GM21529 (cell line): ENCODE measurements around the gene MRPS33.
"Not testable (repeated sequence)": the region's sequence is repeated elsewhere in the genome, so short reads cannot be mapped to it uniquely, and the experiment has no call there.

Source experiments
- ATAC-seq: cut with Tn5 transposase; IDR thresholded peaks from one replicate; pipeline ENCODE4 v1.9.1; 2021; ENCODE audit not compliant: unreplicated experiment

Gene MRPS33

DNA sequence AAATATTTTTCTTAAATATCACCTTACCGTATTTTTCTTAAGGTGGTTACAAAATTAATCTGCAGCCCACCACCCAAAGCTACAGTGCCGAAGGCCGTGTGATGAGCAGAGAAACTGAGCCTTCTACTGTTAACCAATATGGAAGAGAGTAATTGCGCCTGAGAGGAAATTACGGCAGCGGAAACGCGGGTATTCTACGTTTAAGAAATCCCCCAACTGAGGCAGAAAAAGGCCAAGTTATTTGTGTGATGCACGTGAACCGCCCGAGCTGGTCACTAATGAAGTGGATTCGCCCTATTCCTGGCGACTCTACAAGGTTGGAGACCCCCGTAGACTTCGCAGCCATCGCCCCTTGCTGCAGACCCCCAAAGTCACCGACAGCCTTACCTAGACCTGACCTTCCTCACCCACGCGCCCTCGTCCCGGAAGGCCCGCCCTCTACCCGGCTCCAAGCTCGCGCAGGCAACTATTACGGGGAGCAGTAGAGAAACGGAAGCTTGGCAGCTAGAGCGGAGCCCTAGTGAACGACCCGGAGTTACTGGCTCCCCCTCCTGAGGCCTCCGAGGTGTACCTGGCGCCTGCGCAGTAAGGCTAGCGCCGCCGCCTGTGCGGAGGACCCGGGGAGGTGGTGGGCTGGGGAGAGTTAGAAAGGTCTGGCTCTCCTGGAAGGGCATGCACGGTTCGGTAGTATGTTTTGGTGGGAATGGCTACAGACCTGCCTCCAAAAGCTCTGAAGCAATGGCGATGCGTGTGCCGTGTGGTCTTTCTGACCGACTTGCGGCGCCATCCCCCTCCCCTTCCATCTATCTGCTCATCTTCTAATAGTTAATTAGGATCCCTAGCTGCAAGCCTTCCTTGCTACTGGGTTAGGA, at the start of gene MRPS33:
Gene MRPS33, minus strand, starts transcription at position 429 of the 872 bp plus-strand sequence. CDS start 4,319 bp downstream, outside the sequence.
- peak; percentile 98 for ATAC-seq

DNA sequence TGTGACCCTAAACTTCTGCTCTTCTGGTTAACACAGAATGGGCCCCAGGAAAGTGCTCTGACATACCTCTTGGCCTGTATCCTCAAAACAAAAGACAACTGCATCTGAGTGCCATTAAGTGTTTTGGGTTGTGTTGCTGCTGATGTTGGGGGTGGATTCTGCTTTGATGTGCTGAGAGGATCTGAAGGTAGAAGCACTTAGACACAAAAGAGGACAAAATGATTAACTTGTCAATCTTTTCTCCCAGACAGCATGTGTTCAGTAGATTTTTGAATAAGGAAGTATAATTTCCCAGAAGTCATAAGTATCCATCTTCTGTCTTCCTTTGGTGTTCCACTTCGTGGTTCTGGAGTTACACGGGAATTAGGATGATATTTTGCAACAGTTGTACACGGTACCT, 43.0 kb upstream of the MRPS33 start:
- no peak for ATAC-seq

DNA sequence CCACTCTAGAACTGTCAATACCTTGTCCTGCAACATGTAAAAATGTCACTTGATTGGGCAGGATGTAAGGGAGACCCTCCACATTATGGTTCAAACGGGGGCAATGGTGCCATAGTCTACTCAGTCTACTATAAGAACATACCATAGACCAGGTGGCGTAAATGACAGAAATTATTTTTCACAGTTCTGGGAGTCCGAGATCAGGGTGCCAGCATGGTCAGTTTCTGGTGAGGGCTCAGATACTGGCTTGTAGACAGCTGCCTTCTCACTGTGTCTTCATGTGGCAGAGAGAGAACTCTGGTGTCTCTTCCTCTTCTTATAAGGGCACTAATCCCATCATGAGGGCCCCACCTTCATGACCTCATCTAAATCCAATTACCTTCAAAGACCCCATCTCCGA, 40.4 kb upstream of the MRPS33 start:
- no peak for ATAC-seq

DNA sequence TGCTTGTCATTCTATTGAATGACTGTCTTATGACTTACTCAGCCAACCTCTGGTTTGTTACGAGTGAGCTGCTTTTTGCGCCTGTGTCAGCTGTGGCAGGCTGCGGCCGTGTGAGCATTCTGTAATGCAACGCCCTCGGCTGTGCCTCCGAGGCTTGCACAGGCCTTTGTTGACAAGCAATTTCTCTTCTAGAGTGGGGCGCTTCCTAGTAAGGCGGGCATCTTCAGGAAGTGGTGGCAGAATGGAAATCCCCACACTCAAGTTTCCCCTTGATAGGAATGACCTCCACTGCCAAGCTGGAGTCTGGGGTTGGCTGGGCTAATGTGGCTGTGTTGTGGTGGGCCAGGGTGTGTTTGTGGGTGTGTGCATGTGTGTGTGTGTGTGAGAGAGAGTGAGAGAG, 38.9 kb upstream of the MRPS33 start:
- ATAC-seq, result no peak

DNA sequence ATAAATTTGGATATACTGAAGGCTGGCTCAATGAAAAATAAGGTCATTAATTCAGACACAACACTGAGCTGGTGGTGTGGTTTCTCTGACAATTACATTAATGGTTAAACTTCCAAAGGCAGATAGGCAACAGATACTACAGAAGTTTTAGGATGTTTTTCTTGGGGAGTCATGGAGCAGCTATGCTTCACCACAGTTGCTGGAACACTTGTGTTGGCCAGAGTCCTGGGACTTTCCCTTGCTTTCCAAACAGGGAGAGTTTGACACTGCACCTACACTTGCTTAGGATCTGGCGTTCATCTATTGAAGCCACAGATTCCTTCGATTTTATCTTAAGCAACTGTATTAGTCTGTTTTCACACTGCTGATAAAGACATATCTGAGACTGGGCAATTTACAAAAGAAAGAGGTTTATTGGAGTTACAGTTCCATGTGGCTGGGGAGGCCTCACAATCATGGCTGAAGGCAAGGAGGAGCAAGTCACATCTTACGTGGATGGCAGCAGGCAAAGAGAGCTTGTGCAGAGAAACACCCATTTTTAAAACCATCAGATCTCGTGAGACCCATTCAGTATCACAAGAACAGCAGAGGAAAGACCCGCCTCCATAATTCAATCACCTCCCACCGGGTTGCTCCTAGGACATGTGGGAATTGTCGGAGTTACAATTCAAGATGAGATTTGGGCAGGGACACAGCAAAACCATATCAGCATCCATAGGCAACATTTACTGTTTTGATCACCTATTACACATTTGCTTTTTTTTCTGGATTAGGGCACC, 31.3 kb upstream of the MRPS33 start:
- no peak for ATAC-seq

DNA sequence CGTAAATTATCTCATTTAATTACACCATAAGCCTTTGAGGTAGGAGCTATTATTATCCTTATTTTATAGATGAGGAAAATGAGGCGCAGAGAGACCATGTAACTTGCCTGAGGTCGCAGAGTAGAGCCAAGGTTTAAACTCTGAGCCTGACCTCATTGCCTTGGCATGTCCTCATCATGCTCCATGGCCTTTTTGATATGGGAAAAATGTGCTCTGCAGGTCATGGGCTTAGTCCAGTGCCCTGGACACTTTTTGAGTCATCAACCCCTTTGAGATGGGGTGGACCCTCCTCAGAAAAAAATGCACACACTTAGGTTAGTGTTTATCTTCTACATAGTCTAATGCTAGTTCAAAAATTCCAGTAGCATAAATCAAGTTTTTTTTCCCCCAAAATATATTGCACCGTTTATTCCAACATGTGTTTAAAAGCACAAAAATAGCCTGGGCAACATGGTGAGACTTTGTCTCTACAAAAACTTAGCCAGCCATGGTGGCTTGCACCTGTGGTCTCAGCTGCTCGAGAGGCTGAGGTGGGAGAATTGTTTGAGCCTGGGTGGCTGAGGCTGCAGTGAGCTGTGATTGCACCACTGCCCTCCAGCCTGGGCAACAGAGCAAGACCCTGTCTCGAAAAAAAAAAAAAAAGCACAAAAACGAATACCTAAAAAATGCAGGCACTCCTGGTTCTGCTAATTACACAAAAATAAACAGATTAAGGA, 30.5 kb upstream of the MRPS33 start:
- ATAC-seq, result no peak

DNA sequence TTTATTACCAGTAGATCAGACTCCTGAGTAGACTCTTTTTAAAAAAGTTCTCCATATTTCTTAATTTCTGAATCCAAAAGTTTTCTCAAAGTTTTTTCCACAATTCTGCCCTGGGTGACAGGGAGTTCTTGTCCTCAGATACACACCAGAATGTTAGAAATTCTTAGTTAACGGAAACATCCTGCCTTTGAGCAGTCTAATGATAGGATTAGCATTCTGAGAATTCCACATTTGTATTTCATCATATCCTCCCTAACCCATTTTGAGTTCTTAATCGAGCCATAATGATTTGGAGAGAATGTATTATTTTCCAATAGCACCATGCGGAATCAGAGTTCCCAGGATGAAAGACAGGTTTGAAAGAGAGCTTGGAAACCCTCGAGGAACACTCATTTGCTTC, 28.9 kb upstream of the MRPS33 start:
- ATAC-seq, result no peak

DNA sequence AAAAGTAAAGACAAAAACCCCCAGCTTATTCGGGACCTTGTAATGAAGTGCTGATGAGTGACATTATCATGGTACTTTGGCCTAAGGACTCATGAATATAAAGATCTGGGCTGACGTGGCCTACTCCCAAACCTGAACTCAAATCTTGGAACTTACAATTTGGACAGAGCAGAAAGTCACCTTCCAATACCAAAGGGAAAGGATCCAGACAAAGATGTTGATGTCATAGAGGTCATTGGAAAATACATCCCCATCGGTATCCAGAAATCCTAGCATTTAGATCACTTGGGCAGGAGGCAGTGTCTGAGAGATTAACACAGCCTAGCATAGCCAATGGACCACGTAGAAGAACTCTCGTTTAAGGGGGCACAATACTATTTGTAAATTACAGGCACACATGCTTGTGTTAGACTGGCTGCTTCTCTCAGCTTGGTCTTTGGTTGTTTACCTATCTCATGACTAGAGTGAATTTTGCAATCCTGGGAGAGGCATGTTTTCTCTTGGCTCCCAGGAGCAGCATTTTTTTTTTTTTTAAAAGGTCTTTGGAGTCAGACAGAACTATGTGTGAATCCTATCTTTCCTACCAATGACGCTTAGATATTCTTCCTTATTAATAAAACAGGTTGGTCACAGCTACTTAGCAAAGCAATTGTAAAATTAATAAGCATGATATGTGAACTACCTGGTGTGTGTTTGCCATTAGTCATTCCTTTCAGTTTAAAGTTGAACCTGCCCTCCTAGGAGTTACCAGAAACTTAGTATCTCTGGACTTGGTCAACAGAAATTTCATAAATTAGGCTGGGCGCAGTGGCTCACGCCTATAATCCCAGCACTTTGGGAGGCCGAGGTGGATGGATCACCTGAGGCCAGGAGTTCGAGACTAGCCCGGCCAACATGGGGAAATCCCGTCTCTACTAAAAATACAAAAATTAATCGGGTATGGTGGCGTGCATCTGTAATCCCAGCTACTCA, 27.8 kb upstream of the MRPS33 start:
- ATAC-seq, result no peak

DNA sequence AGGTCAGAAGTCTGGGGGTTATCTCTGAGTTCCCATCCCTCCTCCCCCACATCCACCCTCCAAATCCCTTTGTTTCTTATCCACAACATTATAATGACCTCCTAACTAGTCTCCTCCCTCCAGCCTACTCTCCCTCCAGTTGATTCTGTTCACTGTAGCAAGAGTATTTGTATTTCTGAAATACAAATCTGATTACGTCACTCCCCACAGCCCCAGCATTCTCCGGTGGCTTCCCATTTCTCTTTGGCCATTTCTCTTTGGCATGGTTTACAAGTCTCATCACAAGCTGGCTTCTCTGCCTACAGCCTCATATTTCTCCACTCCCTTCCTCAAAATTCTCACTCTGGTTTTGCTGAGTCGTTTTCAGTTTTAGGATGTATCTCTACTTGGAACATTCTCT, 24.6 kb upstream of the MRPS33 start:
- ATAC-seq, result no peak

DNA sequence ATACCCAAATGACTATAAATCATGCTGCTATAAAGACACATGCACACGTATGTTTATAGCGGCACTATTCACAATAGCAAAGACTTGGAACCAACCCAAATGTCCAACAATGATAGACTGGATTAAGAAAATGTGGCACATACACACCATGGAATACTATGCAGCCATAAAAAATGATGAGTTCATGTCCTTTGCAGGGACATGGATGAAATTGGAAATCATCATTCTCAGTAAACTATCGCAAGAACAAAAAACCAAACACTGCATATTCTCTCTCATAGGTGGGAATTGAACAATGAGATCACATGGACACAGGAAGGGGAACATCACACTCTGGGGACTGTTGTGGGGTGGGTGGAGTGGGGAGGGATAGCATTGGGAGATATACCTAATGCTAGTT, 23.3 kb upstream of the MRPS33 start:
- not testable (repeated sequence) for ATAC-seq

DNA sequence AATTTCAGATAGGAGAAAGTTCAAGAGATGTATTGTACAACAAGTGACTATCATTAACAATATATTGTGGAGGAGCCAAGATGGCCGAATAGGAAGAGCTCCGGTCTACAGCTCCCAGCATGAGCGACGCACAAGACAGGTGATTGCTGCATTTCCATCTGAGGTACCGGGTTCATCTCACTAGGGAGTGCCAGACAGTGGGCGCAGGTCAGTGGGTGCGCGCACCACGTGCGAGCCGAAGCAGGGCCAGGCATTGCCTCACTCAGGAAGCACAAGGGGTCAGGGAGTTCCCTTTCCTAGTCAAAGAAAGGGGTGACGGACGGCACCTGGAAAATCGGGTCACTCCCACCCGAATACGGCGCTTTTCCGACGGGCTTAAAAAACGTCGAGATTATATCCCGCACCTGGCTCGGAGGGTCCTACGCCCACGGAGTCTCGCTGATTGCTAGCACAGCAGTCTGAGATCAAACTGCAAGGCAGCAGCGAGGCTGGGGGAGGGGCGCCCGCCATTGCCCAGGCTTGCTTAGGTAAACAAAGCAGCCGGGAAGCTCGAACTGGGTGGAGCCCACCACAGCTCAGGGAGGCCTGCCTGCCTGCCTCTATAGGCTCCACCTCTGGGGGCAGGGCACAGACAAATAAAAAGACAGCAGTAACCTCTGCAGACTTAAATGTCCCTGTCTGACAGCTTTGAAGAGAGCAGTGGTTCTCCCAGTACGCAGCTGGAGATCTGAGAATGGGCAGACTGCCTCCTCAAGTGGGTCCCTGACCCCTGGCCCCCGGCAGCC, 18.0 kb upstream of the MRPS33 start:
- not testable (repeated sequence) for ATAC-seq

DNA sequence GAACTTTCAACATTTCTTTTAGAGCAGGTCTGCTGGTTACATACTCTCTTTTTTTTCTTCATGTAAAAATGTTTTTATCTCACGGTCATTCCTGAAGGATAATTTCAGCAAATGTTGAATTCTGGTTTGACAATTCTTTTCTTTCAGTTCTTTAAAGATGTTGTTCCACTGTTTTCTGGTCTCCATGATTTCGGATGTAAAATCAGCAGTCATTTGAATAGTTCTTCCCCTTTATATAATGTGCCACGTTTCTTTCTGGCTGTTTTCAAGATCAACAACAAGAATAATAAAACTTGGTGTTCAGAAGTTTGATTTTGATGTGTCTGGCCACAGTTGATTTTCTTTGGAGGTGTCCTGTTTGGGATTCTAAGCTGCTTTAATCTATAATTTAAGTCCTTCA, 14.0 kb upstream of the MRPS33 start:
- ATAC-seq, result no peak

DNA sequence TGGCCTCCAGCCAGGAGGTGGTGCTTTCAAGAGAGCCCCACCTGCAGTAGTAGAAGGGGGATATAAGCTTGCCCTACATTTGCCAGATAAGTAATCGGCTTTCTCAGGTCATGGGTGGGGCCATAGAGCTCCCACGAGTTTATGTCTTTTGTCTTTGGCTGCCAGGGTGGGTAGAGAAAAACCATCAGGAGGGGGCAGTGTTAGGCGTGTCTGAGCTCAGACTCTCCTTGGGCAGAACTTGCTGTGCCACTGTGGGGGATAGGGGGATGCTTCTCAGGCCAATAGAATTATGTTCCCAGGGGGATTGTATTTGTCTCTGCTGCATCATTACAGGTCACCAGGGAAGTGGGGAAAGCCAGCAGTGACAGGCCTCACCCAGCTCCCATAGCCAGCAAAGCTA, 12.3 kb upstream of the MRPS33 start:
- no peak for ATAC-seq

DNA sequence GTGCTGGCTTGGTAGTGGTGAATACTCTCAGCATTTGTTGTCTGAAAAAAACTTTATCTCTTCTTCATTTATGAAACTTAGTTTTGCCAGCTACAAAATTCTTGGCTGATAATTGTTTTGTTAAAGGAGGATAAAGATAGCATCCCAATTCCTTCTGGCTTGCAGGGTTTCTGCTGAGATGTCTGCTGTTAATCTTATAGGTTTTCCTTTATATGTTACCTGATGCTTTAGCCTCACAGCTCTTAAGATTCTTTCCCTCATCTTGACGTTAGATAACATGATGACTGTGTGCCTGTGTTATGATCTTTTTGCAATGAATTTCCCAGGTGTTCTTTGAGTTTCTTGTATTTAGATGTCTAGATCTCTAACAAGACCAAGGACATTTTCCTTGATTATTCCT, 9.9 kb upstream of the MRPS33 start:
- no peak for ATAC-seq

DNA sequence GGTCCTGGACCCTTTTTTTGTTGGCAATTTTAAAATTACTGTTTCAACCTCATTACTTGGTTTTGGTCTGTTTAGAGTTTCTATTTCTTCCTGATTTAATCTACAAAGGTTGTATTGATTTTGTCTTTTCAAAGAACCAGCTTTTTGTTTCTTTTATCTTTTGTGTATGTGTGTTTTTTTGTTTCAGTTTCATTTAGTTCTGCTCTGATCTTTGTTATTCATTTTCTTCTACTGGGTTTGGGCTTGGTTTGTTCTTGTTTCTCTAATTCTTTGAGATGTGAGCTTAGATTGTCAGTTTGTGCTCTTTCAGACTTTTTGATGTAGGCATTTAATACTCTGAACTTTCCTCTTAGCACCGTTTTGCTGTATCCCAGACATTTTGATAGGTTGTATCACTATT, 8.5 kb upstream of the MRPS33 start:
- no peak for ATAC-seq

DNA sequence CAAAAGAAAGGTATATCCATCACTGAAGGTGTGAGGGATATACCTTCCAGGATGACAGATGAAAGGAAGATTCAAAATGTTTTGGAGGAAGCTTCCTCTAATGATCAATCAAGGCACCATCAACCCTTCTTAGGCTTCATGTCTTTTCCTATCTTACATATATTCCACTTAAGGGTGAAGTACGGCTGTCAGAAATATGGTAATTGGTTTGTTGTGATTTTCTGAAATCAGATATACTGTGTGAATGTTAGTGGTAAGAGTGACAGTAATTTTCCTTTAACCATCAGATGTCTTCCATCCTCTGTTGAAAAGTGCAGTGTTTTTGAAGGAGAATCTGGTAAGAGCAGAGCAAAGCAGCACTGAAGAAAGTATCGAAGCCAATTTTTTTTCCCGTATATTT, 2.8 kb upstream of the MRPS33 start:
- no peak for ATAC-seq

DNA sequence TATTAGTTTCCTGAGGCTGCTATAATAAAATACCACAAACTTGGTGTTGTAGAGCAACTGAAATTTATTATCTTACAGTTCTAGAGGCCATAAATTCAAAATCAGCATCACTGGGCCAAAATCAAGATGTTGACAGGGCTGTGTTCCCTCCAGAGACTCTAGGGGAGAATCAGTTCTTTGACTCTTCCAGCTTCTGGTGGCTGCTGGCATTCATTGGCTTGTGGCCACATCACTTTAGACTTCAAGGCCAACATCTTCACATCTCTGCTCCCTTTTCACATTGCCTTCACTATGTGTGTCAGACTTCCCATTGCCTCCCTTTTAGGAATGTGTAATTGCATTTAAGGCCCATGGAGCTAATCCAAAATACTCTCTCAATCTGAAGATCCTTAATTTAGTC, 1.6 kb upstream of the MRPS33 start:
- ATAC-seq, result no peak

DNA sequence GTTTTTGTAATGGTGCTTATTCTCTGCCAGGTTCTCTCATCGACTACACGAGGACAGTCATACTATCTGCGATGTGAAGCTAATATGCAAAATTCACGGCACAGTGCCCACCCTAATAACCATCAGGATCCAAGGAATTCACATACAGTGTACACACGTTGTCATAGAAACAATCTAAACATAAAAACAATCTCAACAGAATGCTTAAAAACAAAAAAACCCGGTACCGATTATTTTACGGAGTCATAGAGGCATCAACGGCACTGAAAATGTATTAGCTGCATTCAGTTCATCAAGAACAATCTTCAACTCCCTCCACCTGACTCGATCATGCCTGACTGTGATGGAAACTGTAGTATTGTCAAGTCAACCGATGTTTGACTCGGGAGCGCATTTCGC, 628 bp downstream of the MRPS33 start:
- ATAC-seq, result peak; percentile 7

DNA sequence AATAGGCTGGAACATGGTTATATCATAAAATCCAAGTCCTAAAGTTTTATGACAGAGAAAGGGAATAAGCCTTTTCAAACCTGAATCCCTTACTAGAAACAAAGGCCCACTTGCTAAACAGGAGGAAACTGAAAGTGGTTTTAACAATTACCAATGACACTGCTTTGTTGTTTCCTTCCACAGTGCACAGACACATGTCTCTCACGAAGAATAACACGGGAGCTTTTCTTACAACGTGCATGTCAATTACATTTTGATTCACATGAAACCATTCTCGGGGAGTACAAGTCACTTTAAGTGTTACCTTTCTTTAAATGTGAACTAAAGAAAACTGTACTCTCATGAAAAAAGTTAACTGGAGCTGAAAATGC, 1.4 kb downstream of the MRPS33 start:
- no peak for ATAC-seq
